T-helper 1 cell treated with Interleukin-12 subunit alpha and Interleukin-12 subunit beta and Interleukin-4 antibody, amounts not matched to agents 30 μg/mL and 1 μg/mL, for 36 hours (primary cell): ENCODE data around the gene DERA.
"Not testable (repeated sequence)": the region's sequence is repeated elsewhere in the genome, so short reads cannot be mapped to it uniquely, and the experiment has no call there.

Experiments
- H3K27ac Mint-ChIP-seq: one replicate; pipeline ENCODE4 v1.8.0; 2021; ENCODE audit warnings: mild to moderate bottlenecking, mixed read lengths
- H3K27me3 Mint-ChIP-seq: one replicate; pipeline ENCODE4 v1.8.0; 2021; ENCODE audit warnings: low read depth, mixed read lengths
- H3K36me3 Mint-ChIP-seq: one replicate; pipeline ENCODE4 v1.8.0; 2021; ENCODE audit warnings: low read depth, mixed read lengths
- H3K4me1 Mint-ChIP-seq: one replicate; pipeline ENCODE4 v1.8.0; 2021; ENCODE audit warnings: low read depth, mixed read lengths
- H3K4me3 Mint-ChIP-seq: one replicate; pipeline ENCODE4 v1.8.0; 2021; ENCODE audit warnings: mild to moderate bottlenecking, moderate library complexity, mixed read lengths
- H3K9me3 Mint-ChIP-seq: one replicate; pipeline ENCODE4 v1.8.0; 2021; ENCODE audit warnings: mixed read lengths

DERA gene

DNA sequence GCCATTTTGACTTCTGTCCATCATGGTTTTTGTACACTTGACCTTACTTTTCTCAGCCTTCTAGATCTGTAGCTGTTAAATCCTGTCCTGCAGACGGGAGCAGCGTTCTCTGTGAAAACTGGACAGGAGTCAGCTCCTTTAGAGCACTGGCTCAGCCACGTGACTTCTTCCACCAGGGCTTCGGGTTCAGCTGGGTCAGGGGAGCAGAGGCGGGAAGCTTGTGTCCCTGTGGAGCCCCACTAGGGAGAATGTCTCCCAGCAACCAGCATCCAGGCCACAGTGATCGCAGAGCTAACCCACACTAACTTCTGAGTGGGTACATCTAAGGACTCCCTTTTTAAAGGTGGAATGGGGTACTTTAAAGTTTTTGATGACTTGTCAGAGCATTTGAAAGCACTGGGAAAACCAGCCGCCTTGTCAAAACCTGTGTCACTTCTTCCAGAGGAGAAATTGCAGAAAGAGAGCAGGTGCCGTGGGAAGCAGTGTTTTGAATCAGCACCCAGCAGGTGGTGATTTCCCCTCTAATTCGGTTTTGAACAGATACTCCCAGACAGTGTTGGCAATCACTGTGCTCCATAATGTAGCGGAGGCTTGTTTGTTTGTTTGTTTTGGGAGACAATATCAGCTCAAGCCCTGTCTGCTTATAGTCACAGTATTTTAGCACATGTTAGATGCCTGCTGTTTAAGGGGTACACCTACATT lies 17.9 kb downstream of the DERA start:
- H3K27me3 Mint-ChIP-seq, result no peaks in the 10 kb centered on the region
- no peak overlapping the region for H3K4me3 Mint-ChIP-seq
- H3K9me3 Mint-ChIP-seq, result peaks cover 3% of the 10 kb centered on the region
- peaks cover 1% of the 10 kb centered on the region for H3K36me3 Mint-ChIP-seq
- H3K27ac Mint-ChIP-seq, result no peak overlapping the region
- peaks cover 4% of the 10 kb centered on the region for H3K4me1 Mint-ChIP-seq

DNA sequence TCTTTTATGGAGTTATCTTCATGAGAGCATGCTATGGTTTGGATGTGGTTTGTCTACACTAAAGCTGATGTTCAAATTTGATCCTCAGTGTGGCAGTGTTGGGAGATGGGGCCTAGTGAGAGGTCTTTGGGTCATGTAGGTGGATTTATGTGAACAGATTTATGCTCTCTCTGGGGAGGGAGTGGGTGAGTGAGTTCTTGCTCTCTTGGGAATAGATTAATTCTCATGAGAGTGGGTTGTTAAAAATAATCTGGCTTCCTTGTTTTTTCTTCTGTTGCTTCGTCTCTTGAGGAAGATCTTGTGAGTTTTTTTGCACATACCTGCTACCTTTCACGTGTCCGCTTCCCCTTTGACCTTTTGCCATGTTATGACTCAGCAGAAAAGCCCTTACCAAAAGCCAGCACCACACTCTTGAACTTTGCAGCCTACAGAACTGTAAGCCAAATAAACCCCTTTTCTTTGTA lies 20.5 kb downstream of the DERA start:
- H3K9me3 Mint-ChIP-seq, result peaks cover 3% of the 10 kb centered on the region
- H3K27me3 Mint-ChIP-seq, result no peaks in the 10 kb centered on the region
- H3K4me3 Mint-ChIP-seq, result no peak overlapping the region
- H3K4me1 Mint-ChIP-seq, result peaks cover 4% of the 10 kb centered on the region
- peaks cover 1% of the 10 kb centered on the region for H3K36me3 Mint-ChIP-seq
- H3K27ac Mint-ChIP-seq, result no peak overlapping the region

DNA sequence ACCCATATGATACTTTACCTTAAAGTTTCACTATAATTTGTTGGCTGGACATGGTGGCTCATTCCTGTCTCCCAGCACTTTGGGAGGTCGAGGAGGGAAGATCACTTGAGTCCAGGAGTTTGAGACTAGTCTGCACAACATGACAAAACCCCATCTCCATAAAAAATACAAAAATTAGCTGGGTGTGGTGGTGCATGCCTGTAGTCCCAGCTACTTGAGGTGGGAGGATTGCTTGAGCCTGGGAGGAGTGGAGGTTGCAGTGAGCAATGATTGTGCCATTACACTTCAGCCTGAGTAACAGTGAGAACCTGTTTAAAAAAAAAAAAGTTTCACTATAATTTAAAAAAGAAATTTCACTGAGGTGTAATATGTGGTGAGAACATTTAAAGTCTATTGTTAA lies 21.2 kb downstream of the DERA start:
- Mint-ChIP-seq H3K9me3 (peaks cover 3% of the 10 kb centered on the region), H3K27me3 (no peaks in the 10 kb centered on the region), H3K27ac (no peak overlapping the region), H3K4me1 (peaks cover 4% of the 10 kb centered on the region), H3K36me3 (peaks cover 1% of the 10 kb centered on the region), H3K4me3 (no peak overlapping the region)

GRCh38 chr12:15932971-15933370 lies 21.8 kb downstream of the DERA start:
- Mint-ChIP-seq H3K27me3 (no peaks in the 10 kb centered on the region), H3K27ac (no peak overlapping the region), H3K4me3 (no peak overlapping the region), H3K9me3 (peaks cover 6% of the 10 kb centered on the region), H3K4me1 (peaks cover 4% of the 10 kb centered on the region), H3K36me3 (peaks cover 1% of the 10 kb centered on the region)

GRCh38 chr12:15933751-15934150 lies 22.6 kb downstream of the DERA start:
- Mint-ChIP-seq H3K4me1 (peaks cover 4% of the 10 kb centered on the region), H3K27ac (no peak overlapping the region), H3K36me3 (peaks cover 1% of the 10 kb centered on the region), H3K27me3 (no peaks in the 10 kb centered on the region), H3K9me3 (peaks cover 7% of the 10 kb centered on the region), H3K4me3 (no peak overlapping the region)

GRCh38 chr12:15936751-15937150 lies 25.6 kb downstream of the DERA start:
- H3K27ac Mint-ChIP-seq, result no peak overlapping the region
- peaks cover 3% of the 10 kb centered on the region for H3K4me1 Mint-ChIP-seq
- peaks cover 19% of the 10 kb centered on the region for H3K9me3 Mint-ChIP-seq
- H3K4me3 Mint-ChIP-seq, result no peak overlapping the region
- no peaks in the 10 kb centered on the region for H3K27me3 Mint-ChIP-seq
- H3K36me3 Mint-ChIP-seq, result no peaks in the 10 kb centered on the region

- Mint-ChIP-seq H3K36me3 (no peaks in the 10 kb centered on the region), H3K9me3 (peaks cover 24% of the 10 kb centered on the region), H3K27ac (no peak overlapping the region), H3K27me3 (no peaks in the 10 kb centered on the region), H3K4me3 (no peak overlapping the region), H3K4me1 (peaks cover 3% of the 10 kb centered on the region)
Measured at GRCh38 chr12:15937902-15938301, 26.8 kb downstream of the DERA start.

DNA sequence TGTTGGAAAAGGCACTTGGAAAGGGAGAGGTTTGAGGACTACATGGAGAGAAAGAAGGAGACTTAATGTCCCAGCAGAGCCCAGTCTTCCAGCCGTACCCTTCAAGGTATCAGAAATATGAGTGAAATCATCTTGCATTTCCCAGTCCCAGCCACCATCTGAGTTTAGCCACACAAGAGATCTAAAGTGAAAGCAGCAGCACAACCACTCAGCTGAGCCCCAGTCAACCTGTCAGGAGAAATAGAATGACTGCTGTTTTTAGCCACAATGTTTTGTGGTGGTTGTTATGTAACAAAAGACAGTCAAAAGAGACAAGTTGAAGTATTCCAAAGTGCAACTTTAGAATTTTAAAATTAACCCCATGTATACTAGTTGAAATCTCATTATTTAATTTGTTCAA lies 28.0 kb downstream of the DERA start:
- Mint-ChIP-seq H3K27ac (no peak overlapping the region), H3K4me3 (no peak overlapping the region), H3K9me3 (peaks cover 24% of the 10 kb centered on the region), H3K36me3 (no peaks in the 10 kb centered on the region), H3K27me3 (no peaks in the 10 kb centered on the region), H3K4me1 (peaks cover 3% of the 10 kb centered on the region)

- H3K4me1 Mint-ChIP-seq, result peaks cover 3% of the 10 kb centered on the region
- H3K9me3 Mint-ChIP-seq, result peaks cover 24% of the 10 kb centered on the region
- H3K27ac Mint-ChIP-seq, result no peak overlapping the region
- no peaks in the 10 kb centered on the region for H3K36me3 Mint-ChIP-seq
- no peaks in the 10 kb centered on the region for H3K27me3 Mint-ChIP-seq
- H3K4me3 Mint-ChIP-seq, result no peak overlapping the region
Measured at GRCh38 chr12:15942475-15942874, 31.3 kb downstream of the DERA start.

- not testable (repeated sequence) for H3K4me1 Mint-ChIP-seq, H3K27ac Mint-ChIP-seq, H3K27me3 Mint-ChIP-seq, H3K4me3 Mint-ChIP-seq, H3K36me3 Mint-ChIP-seq
- H3K9me3 Mint-ChIP-seq, result peaks cover 23% of the 10 kb centered on the region
Measured at GRCh38 chr12:15943519-15943918, 32.4 kb downstream of the DERA start.

GRCh38 chr12:15948461-15948860 lies 37.3 kb downstream of the DERA start:
- H3K4me1 Mint-ChIP-seq, H3K27me3 Mint-ChIP-seq, H3K9me3 Mint-ChIP-seq, H3K27ac Mint-ChIP-seq, H3K4me3 Mint-ChIP-seq, H3K36me3 Mint-ChIP-seq: not testable (repeated sequence)

DNA sequence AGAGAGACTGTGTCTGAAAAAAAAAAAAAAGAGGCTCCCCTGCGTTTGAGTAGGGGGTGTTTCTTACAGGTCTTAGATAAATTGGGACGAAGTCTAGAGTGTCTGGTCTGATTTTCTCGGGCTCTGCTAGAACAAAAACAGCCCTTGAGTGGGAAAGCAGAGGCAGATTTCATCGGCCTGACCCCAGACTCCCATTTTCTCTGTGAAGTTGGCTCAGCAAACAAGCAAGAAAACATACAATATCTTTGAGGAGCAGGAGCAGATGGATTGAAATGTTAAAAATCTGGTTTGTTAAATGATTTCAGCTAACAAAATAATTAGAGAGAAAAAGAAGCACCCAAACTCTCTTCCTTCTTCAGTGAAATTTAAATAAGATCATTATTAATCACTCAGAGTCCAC lies 44.1 kb downstream of the DERA start:
- no peaks in the 10 kb centered on the region for H3K4me1 Mint-ChIP-seq
- H3K27ac Mint-ChIP-seq, result no peak overlapping the region
- H3K27me3 Mint-ChIP-seq, result no peaks in the 10 kb centered on the region
- H3K4me3 Mint-ChIP-seq, result no peak overlapping the region
- no peaks in the 10 kb centered on the region for H3K9me3 Mint-ChIP-seq
- H3K36me3 Mint-ChIP-seq, result peaks cover 3% of the 10 kb centered on the region

- Mint-ChIP-seq H3K4me3 (no peak overlapping the region), H3K4me1 (no peaks in the 10 kb centered on the region), H3K27ac (no peak overlapping the region), H3K27me3 (no peaks in the 10 kb centered on the region), H3K9me3 (no peaks in the 10 kb centered on the region), H3K36me3 (peaks cover 8% of the 10 kb centered on the region)
Measured at GRCh38 chr12:15956010-15956409, 44.9 kb downstream of the DERA start.

GRCh38 chr12:15956413-15957185 lies 45.5 kb downstream of the DERA start:
- Mint-ChIP-seq H3K9me3 (no peaks in the 10 kb centered on the region), H3K36me3 (peaks cover 10% of the 10 kb centered on the region), H3K27me3 (no peaks in the 10 kb centered on the region), H3K4me3 (no peak overlapping the region), H3K27ac (no peak overlapping the region), H3K4me1 (no peaks in the 10 kb centered on the region)

DNA sequence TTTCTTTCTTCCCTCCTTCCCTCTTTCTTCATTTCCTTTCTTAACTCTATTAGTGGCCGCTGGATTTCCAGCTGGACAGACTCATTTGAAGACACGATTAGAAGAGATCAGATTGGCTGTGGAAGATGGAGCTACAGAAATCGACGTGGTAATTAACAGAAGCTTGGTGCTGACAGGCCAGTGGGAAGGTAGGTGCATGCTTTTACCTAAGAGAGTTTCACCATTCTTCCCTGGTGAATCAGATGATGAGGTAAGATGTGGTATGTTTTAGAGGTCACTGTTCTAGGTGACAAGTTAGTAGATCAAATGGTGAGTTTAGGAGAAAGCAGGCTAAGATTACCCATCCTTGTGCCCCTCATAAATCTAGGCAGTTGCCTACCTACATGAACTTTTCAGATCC lies 51.6 kb downstream of the DERA start:
- no peak overlapping the region for H3K27ac Mint-ChIP-seq
- no peaks in the 10 kb centered on the region for H3K27me3 Mint-ChIP-seq
- no peaks in the 10 kb centered on the region for H3K9me3 Mint-ChIP-seq
- peaks cover 11% of the 10 kb centered on the region for H3K36me3 Mint-ChIP-seq
- H3K4me1 Mint-ChIP-seq, result no peaks in the 10 kb centered on the region
- no peak overlapping the region for H3K4me3 Mint-ChIP-seq
